ENCODE measurements around the gene LRRC63.
"Not testable (repeated sequence)": the region's sequence is repeated elsewhere in the genome, so short reads cannot be mapped to it uniquely, and the experiment has no call there.

Gene LRRC63

GRCh38 chr13:46278474-46278873 is 66.7 kb downstream of the LRRC63 start:
- Histone ChIP-seq H3K4me1 (ENCODE audit: control insufficient read depth, insufficient read depth, low read length) (peaks cover 5% of the 10 kb centered on the region), H3K36me3 (ENCODE audit: control insufficient read depth, insufficient read depth, low read length) (no peaks in the 10 kb centered on the region), H3K4me3 (ENCODE audit: low read depth, low read length) (no peak overlapping the region)

DNA sequence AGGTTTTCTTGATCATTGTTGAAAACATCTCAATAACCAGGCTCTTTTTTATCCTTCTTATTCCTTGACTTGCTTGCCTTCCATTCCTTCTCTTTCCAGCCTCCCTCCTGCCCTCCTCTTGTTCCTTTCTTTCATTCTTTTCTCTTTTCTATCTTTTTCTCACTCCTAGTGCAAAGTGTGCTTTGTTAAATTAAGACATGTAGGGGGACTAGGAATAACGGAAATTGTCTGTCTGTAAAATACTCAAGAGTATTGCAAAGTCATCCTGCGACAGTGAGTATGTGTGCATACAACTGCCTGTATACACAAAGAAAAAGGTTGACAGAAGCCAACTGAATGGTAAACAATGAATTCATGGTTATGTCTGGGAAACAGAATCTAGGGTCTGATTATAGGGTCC is 70.1 kb downstream of the LRRC63 start:
- no peak overlapping the region for H3K4me3 ChIP-seq (ENCODE audit: low read depth, low read length)
- H3K36me3 ChIP-seq (ENCODE audit: control insufficient read depth, insufficient read depth, low read length) = no peaks in the 10 kb centered on the region
- peaks cover 5% of the 10 kb centered on the region for H3K4me1 ChIP-seq (ENCODE audit: control insufficient read depth, insufficient read depth, low read length)
- no peaks in the 10 kb centered on the region for H3K9me3 ChIP-seq (ENCODE audit: control insufficient read depth, insufficient read depth, low read length)
- H3K9ac ChIP-seq (ENCODE audit: low read depth, low read length) = no peak overlapping the region
- H3K27me3 ChIP-seq (ENCODE audit: control insufficient read depth, insufficient read depth, low read length) = no peaks in the 10 kb centered on the region

More at GRCh38 chr13:46278474-46278873, 66.7 kb downstream of the LRRC63 start:
- no peaks in the 10 kb centered on the region for H3K27me3 ChIP-seq (ENCODE audit: control insufficient read depth, insufficient read depth, low read length)
- H3K9me3 ChIP-seq (ENCODE audit: control insufficient read depth, insufficient read depth, low read length) = no peaks in the 10 kb centered on the region
- H3K9ac ChIP-seq (ENCODE audit: low read depth, low read length) = no peak overlapping the region

DNA sequence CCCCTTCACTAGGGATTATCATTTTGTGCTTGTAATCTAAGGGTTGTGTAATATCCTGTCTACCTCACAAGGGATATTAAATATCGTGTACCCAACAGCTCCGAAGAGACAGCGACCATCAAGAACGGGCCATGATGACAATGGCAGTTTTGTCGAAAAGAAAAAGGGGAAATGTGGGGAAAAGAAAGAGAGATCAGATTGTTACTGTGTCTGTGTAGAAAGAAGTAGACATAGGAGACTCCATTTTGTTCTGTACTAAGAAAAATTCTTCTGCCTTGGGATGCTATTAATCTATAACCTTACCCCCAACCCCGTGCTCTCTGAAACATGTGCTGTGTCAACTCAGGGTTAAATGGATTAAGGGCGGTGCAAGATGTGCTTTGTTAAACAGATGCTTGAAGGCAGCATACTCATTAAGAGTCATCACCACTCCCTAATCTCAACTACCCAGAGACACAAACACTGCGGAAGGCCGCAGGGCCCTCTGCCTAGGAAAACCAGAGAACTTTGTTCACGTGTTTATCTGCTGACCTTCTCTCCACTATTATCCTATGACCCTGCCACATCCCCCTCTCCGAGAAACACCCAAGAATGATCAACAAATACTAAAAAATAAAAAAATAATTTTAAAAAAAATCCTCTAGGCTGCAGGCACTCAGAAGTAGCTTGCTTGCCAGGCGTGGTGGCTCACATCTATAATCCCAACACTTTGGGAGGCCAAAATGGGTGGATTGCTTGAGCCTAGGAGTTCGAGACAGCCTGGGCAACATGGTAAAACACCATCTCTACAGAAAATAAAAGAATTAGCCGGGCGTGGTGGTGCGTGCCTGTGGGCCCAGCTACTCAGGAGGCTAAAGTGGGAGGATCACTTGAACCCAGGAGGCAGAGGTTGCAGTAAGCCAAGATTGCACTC is 72.4 kb downstream of the LRRC63 start:
- not testable (repeated sequence) for H3K27me3 ChIP-seq (ENCODE audit: control insufficient read depth, insufficient read depth, low read length); H3K4me1 ChIP-seq (ENCODE audit: control insufficient read depth, insufficient read depth, low read length); H3K9ac ChIP-seq (ENCODE audit: low read depth, low read length); H3K36me3 ChIP-seq (ENCODE audit: control insufficient read depth, insufficient read depth, low read length); H3K4me3 ChIP-seq (ENCODE audit: low read depth, low read length); H3K9me3 ChIP-seq (ENCODE audit: control insufficient read depth, insufficient read depth, low read length)

GRCh38 chr13:46286972-46287371 is 75.2 kb downstream of the LRRC63 start:
- H3K9me3 ChIP-seq (ENCODE audit: control insufficient read depth, insufficient read depth, low read length) = no peaks in the 10 kb centered on the region
- H3K9ac ChIP-seq (ENCODE audit: low read depth, low read length) = no peak overlapping the region
- no peaks in the 10 kb centered on the region for H3K4me1 ChIP-seq (ENCODE audit: control insufficient read depth, insufficient read depth, low read length)
- H3K36me3 ChIP-seq (ENCODE audit: control insufficient read depth, insufficient read depth, low read length) = no peaks in the 10 kb centered on the region
- no peak overlapping the region for H3K4me3 ChIP-seq (ENCODE audit: low read depth, low read length)
- no peaks in the 10 kb centered on the region for H3K27me3 ChIP-seq (ENCODE audit: control insufficient read depth, insufficient read depth, low read length)

DNA sequence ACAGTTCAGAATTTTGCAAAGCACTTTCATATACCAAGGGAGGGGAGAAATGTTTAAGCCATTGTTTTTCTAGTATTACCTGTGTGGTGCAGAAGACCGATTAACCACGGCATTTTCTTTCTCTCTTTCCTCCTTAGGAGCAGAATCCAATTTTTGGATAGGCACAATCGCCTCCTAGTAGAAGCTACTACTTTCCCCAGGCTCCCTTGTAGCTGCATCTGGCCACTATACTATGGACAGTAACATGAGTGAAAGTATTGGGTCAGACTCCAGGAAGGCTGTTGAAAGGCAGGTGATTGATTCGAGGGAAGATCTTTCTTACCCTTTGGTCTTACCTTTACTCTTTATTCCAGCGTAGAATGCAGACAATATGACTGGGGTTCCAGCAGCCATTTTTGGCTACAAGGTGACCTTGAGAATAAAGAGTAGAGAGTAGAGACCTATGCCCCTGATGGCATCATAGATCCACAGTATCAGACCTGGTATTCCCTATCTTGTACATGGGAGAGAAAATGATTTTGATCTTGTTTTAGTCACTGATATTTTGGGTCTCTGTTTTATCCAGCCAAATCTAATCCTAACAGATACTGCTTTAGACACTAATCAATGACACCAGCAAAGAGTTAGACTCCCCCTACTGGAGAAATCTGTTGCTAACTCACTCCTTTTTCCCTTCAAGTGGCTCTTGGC is 77.0 kb downstream of the LRRC63 start:
- Histone ChIP-seq H3K9ac (ENCODE audit: low read depth, low read length) (no peak overlapping the region), H3K27me3 (ENCODE audit: control insufficient read depth, insufficient read depth, low read length) (no peaks in the 10 kb centered on the region), H3K4me3 (ENCODE audit: low read depth, low read length) (no peak overlapping the region), H3K9me3 (ENCODE audit: control insufficient read depth, insufficient read depth, low read length) (no peaks in the 10 kb centered on the region), H3K4me1 (ENCODE audit: control insufficient read depth, insufficient read depth, low read length) (no peaks in the 10 kb centered on the region), H3K36me3 (ENCODE audit: control insufficient read depth, insufficient read depth, low read length) (no peaks in the 10 kb centered on the region)

DNA sequence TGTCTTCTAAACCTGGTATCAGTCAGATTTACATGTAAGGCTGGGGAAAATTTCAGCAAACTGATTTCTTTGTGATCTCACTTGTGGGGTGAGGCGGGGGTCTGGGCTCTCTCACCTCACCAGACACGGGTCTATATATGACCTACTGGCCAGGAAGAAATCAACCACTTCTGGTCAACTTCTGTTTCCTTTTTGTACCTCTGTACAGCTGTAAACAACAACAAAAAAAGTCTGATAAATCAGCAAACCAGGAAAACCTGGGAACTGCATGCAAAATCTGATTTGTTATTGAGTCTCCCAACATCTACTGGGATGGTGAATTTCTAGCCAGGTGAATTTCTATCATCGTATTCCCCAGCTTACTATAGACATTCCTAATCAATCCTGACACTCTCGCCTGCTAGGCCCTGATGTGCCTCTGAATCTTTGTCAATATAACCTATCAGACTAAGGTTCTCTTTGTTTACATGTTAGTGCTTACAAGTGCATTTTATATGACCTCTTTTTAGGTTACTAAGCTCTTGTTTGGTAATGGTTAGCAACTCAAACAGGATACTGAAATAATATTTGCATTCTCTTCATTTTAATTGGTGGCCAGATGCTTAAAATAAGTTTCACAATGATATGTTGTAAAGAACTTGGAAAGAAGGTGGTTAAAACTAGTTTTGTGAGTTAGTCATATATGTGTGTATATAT is 77.7 kb downstream of the LRRC63 start:
- Histone ChIP-seq H3K9me3 (ENCODE audit: control insufficient read depth, insufficient read depth, low read length) (no peaks in the 10 kb centered on the region), H3K36me3 (ENCODE audit: control insufficient read depth, insufficient read depth, low read length) (no peaks in the 10 kb centered on the region), H3K4me3 (ENCODE audit: low read depth, low read length) (no peak overlapping the region), H3K9ac (ENCODE audit: low read depth, low read length) (no peak overlapping the region), H3K27me3 (ENCODE audit: control insufficient read depth, insufficient read depth, low read length) (no peaks in the 10 kb centered on the region), H3K4me1 (ENCODE audit: control insufficient read depth, insufficient read depth, low read length) (no peaks in the 10 kb centered on the region)

DNA sequence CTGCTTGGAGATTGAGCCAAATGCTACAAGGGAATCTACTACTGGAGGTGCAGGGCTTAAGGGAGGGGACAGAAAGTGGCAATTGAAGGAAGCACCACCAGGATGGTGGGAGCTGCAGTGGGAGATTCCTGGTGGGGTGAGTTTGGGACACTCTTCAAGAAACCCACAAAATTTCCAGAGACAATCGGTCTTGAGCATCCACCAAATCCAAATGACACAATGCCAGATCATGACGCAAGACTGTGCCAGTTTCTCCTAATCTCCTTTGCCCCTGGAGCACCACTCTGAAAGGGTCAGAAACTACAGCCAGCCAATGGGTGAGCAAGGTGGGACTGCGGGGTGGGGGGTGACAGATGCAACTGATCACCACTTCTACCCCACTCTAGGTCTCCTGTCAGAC is 78.7 kb downstream of the LRRC63 start:
- no peaks in the 10 kb centered on the region for H3K27me3 ChIP-seq (ENCODE audit: control insufficient read depth, insufficient read depth, low read length)
- no peaks in the 10 kb centered on the region for H3K4me1 ChIP-seq (ENCODE audit: control insufficient read depth, insufficient read depth, low read length)
- no peak overlapping the region for H3K4me3 ChIP-seq (ENCODE audit: low read depth, low read length)
- H3K36me3 ChIP-seq (ENCODE audit: control insufficient read depth, insufficient read depth, low read length) = no peaks in the 10 kb centered on the region
- no peak overlapping the region for H3K9ac ChIP-seq (ENCODE audit: low read depth, low read length)
- H3K9me3 ChIP-seq (ENCODE audit: control insufficient read depth, insufficient read depth, low read length) = no peaks in the 10 kb centered on the region

DNA sequence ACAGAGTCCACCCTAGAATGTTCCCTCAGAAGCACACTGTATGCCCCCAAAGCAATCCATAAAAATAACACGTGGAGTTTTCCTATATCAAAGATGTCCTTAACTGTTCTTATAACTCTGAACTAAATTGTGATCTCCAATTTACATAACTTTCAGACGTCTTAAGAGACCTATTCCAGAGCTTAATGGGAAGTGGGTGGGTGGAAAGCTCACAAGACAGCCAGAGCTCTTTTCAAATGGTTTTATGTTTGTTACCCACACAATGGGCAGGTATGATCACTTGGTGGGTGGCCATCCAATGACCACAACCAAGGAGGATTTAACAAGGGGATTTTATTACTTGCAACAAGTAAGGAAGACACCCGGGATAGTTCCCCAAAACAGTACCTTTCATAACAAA is 81.7 kb downstream of the LRRC63 start:
- Histone ChIP-seq H3K9me3 (ENCODE audit: control insufficient read depth, insufficient read depth, low read length) (no peaks in the 10 kb centered on the region), H3K27me3 (ENCODE audit: control insufficient read depth, insufficient read depth, low read length) (no peaks in the 10 kb centered on the region), H3K4me3 (ENCODE audit: low read depth, low read length) (no peak overlapping the region), H3K36me3 (ENCODE audit: control insufficient read depth, insufficient read depth, low read length) (no peaks in the 10 kb centered on the region), H3K4me1 (ENCODE audit: control insufficient read depth, insufficient read depth, low read length) (no peaks in the 10 kb centered on the region), H3K9ac (ENCODE audit: low read depth, low read length) (no peak overlapping the region)

DNA sequence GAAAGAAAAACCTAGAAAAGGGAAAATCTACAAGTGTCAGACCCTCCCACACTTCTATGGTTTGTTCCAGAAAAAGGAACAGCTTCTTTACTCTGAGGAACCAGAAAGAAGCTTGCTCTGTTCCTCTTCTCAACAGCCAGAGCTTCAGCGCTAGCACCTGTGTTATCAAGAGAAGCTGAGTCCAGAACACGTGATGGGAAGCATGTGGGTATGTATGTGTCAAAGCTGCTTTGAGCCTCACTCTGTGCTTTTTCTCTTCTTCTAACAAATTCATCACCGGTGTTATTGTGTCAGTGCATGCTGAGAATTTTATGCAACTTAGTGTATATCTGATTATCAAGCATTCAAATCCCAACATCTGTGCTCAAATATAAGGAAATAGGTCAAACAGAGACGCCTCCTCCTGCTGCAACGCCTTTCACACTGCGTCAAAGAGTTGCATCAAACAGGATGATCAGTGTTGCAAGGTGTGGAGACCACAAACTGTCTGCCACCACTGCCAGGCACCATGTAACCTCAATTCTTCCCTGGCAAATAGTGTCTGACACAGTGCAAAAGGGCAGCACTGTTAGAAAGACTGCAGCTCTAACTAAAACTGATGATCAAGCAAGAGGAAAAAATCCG is 83.9 kb downstream of the LRRC63 start:
- Histone ChIP-seq H3K36me3 (ENCODE audit: control insufficient read depth, insufficient read depth, low read length) (no peaks in the 10 kb centered on the region), H3K27me3 (ENCODE audit: control insufficient read depth, insufficient read depth, low read length) (no peaks in the 10 kb centered on the region), H3K9me3 (ENCODE audit: control insufficient read depth, insufficient read depth, low read length) (no peaks in the 10 kb centered on the region), H3K4me3 (ENCODE audit: low read depth, low read length) (no peak overlapping the region), H3K4me1 (ENCODE audit: control insufficient read depth, insufficient read depth, low read length) (no peaks in the 10 kb centered on the region), H3K9ac (ENCODE audit: low read depth, low read length) (no peak overlapping the region)

DNA sequence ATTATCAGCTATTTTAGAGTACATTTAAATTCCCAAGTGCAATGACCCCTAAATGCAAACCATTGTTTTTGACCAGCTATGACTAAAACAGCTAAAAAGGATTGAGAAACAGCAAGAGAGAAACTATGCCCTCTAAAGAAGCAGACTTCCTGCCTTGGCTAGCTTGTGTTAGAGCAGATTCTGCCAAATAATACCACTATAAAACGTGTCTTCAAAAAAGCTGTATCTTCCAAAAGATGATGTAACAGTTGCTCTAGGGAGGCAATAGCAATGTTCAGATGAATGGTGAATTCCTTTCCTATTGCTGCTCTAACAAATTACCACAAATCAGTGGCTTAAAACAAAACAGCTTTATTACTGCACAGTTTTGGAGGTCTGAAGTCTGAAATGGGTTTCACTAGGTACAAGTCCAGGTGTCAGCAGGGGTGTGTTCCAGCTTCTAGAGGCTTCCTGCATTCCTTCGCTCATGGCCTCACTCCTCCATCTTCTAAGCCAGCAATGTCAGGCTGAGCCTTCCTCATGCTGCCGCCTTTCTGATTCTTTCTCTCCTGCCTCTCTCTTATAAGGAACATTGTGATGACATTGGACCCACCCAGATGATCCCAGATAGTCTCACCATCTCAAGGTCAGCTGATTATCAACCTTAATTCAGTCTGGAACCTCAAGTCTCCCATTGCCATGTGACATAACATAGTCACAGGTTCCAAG is 84.5 kb downstream of the LRRC63 start:
- H3K4me1 ChIP-seq (ENCODE audit: control insufficient read depth, insufficient read depth, low read length) = no peaks in the 10 kb centered on the region
- no peaks in the 10 kb centered on the region for H3K27me3 ChIP-seq (ENCODE audit: control insufficient read depth, insufficient read depth, low read length)
- H3K9ac ChIP-seq (ENCODE audit: low read depth, low read length) = no peak overlapping the region
- no peak overlapping the region for H3K4me3 ChIP-seq (ENCODE audit: low read depth, low read length)
- no peaks in the 10 kb centered on the region for H3K36me3 ChIP-seq (ENCODE audit: control insufficient read depth, insufficient read depth, low read length)
- H3K9me3 ChIP-seq (ENCODE audit: control insufficient read depth, insufficient read depth, low read length) = no peaks in the 10 kb centered on the region

- Histone ChIP-seq H3K9me3 (ENCODE audit: control insufficient read depth, insufficient read depth, low read length) (no peaks in the 10 kb centered on the region), H3K4me3 (ENCODE audit: low read depth, low read length) (no peak overlapping the region), H3K36me3 (ENCODE audit: control insufficient read depth, insufficient read depth, low read length) (no peaks in the 10 kb centered on the region), H3K9ac (ENCODE audit: low read depth, low read length) (no peak overlapping the region), H3K4me1 (ENCODE audit: control insufficient read depth, insufficient read depth, low read length) (no peaks in the 10 kb centered on the region), H3K27me3 (ENCODE audit: control insufficient read depth, insufficient read depth, low read length) (no peaks in the 10 kb centered on the region)
Measured at GRCh38 chr13:46296921-46297320, 85.2 kb downstream of the LRRC63 start.
